NCI-H128 (cell line): ENCODE results near the gene BPI.
"Not testable (repeated sequence)": the region's sequence is repeated elsewhere in the genome, so short reads cannot be mapped to it uniquely, and the experiment has no call there.

Source experiments
- DNase-seq: peaks from one replicate; lab custom pipeline; 2025; ENCODE audit not compliant: unreplicated experiment; lab: John Stamatoyannopoulos, UW

Gene BPI

GRCh38 chr20:38303908-38304379 is at the start of gene BPI:
Gene BPI (plus strand): TSS chr20:38304156. CDS start chr20:38304224, 68 bp downstream.
- no peak for DNase-seq

DNA sequence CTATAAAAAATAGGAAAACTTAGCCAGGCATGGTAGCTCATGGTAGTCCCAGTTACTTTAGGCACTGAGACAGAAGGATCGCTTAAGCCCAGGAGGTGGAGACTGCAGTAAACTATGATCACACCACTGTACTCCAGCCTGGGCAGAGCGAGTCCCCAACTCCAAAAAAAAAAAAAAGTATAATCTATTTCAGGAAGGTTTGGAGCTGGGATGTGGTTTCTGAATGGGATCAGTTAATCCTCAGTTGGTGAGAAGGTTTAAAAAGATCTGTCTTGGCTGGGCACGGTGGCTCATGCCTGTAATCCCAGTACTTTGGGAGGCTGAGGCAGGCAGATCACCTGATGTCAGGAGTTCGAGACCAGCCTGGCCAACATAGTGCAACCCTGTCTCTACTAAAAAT is 49.3 kb upstream of the BPI start:
- DNase-seq = not testable (repeated sequence)

DNA sequence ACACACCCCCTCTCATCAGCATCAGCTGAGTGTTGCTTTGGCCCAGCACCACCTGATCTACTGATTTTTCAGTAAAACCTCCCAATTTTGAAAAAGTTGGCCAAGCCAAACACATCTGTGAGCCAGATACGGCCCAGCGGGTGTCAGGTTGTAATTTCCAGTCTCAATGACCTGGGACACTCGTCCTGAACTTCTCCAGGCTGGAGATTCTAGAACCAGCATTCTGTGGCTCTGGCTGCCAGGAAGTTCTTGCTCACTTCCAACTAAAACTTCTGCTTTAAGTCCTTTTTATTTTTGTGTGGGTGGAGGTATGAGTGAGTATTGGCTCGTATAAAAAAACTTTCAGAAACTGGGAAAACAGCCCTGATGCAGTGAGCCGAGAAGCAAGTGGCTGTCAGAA is 48.6 kb upstream of the BPI start:
- no peak for DNase-seq

DNA sequence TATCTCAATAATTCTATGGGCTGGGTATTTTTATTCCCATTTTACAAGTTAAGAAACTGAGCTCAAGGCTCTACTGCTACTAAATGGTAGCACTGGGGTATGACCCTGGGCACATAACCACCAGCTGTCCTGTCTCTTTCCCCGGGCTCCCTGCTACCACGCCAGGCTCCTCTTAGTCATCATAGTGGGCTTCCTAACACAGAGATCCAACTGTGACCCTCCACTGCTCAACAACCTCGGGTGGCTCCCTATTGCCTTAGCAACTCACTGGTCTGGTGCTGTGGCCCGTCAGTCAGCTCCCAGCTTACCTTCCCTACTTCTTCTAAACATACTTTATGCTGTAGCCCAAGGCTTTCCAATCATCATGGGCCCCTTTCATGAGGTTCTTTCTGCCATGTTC is 47.9 kb upstream of the BPI start:
- no peak for DNase-seq

DNA sequence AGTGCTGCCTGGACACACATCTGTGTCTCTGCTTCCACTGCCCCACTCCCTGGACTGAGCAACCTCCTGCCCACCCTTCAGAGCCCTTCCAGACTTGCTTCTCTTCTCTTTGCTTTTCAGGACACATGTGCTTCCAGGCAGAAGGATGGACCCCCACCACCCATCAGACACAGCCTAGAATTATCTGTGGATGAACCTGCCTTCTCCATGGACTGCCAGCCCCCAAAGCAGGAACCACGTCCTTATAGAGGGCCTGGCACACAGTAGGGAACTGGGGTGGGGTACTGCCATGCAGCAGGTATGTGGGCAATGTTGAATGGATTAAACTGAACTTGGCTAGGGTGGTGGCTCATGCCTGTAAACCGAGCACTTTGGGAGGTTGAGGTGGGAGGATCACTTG is 47.0 kb upstream of the BPI start:
- DNase-seq = no peak

GRCh38 chr20:38258545-38259215 is 45.3 kb upstream of the BPI start:
- no peak for DNase-seq

- no peak for DNase-seq
These were observed 44.0 kb upstream of the BPI start for GRCh38 chr20:38260025-38260377.

- DNase-seq = no peak
These were observed 43.4 kb upstream of the BPI start, which contains the start of gene KIAA1755 for GRCh38 chr20:38260378-38261053. Gene KIAA1755 (minus strand): TSS chr20:38260735. CDS start chr20:38260500, 235 bp downstream.

GRCh38 chr20:38261054-38261390 is 42.9 kb upstream of the BPI start:
- no peak for DNase-seq

GRCh38 chr20:38262931-38263330 is 41.0 kb upstream of the BPI start:
- no peak for DNase-seq

- DNase-seq = no peak
These were observed 37.5 kb upstream of the BPI start for GRCh38 chr20:38266426-38266825.

GRCh38 chr20:38267296-38267695 is 36.7 kb upstream of the BPI start:
- DNase-seq = no peak

GRCh38 chr20:38267901-38268514 is 35.9 kb upstream of the BPI start:
- no peak for DNase-seq

DNA sequence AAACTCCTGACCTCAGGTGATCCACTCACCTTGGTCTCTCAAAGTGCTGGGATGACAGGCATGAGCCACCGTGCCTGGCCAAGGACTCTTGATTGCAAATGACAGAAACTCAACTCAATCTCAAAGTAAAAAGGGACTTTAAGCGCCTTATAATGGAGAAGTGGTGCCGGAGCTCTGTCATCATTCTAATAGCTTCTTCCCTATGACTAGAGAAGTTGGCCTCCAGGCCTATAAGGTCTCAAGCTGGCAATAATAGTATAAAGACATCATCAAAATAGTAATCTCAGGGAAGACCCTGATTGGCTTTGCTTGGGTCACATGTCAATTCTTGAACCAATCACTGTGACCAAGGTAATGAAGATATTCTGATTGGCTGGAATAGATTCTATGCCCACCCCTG is 34.9 kb upstream of the BPI start:
- no peak for DNase-seq

- DNase-seq = no peak
These were observed 34.2 kb upstream of the BPI start for GRCh38 chr20:38269715-38270114.

- DNase-seq = no peak
These were observed 32.9 kb upstream of the BPI start for GRCh38 chr20:38270869-38271605.

DNA sequence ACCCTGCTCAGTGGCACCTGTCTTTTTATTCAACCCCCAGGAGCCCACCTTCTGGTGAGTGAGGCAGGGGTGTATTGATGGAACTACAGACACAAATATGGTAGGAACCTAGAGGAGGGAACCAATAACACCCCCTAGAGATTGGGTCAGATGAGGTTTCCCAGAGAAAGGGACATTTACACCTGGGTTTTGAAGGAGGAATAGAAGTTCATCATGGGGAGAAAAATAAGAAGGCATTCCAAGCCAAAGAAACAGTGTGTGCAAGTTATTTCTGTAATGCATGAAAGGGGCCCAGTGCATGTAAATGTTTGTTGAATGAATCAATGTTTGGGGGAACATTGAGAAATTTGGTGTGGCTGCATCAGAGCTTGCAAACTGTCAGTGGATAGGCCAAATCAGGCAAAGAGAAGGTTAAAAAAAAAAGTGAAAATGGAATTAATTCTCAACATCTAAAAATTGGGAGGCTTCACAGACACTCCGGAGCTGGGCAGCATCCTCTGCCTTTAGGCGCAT is 32.3 kb upstream of the BPI start:
- no peak for DNase-seq

GRCh38 chr20:38272398-38272797 is 31.6 kb upstream of the BPI start:
- no peak for DNase-seq

DNA sequence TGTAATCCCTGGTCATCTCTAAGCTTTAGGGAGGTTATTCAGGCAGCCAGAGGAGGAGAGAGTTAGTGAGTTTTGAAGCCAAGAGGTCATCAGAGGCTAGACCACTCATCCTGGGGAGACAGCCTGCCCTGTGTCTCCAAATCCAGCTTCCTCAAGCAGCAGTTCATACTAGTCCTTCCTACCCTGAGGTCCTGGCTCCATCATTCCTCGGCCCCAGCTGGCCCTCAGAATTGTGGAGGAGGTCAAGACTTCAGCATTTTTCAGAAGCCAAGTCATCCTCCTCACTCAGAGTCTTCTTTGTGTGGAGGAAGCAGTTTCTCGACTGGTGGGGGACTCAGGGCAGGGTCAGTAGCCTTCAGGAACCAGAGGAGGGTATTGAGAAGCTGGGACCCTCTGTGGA is 31.0 kb upstream of the BPI start:
- DNase-seq = no peak

GRCh38 chr20:38275815-38276550 is 28.0 kb upstream of the BPI start:
- no peak for DNase-seq

- no peak for DNase-seq
These were observed 26.7 kb upstream of the BPI start for GRCh38 chr20:38277285-38277684.
